ENCODE results near the gene SNHG17.
"Not testable (repeated sequence)": the region's sequence is repeated elsewhere in the genome, so short reads cannot be mapped to it uniquely, and the experiment has no call there.

Gene SNHG17

GRCh38 chr20:38420388-38421085 is 14.6 kb downstream of the SNHG17 start:
- DNase-seq (ENCODE audit: low read depth, low spot score) = no peak

- DNase-seq (ENCODE audit: low read depth, low spot score) = no peak
Observed at GRCh38 chr20:38418509-38419204, 16.5 kb downstream of the SNHG17 start.

- no peak for DNase-seq (ENCODE audit: low read depth, low spot score)
Observed at GRCh38 chr20:38414769-38415450, 20.2 kb downstream of the SNHG17 start.

DNA sequence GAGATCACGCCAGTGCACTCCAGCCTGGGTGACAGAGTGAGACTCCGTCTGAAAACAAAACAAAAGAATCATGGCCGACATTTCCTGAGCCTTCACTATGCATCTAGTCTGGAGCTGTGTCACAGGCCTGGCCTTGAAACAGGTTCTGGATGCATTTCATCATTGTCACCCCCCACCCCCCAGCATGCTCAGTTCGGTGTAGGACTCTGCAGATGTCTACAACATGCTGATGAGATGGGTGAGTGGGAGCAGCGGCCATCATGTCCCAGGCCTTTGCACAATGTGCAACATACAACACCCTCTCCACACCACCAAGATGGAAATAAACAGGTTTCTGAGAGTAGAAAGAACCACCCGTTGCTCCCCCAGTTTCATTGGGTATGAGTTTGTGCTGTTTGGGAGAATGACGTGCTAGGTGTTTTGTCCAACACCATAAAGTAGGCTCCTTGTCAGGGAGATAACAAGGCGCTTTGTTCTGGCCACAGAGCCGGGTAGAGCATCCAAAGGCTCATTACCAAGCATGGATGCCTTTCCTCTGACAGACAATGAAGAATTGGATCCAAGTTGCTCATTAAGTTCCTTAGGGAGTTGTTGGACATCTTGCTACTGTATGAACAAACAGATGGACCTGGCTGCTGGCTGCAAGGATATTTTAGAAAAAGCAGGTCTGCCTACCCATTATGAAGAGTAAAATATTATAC is 22.1 kb downstream of the SNHG17 start:
- no peak for DNase-seq (ENCODE audit: low read depth, low spot score)

- not testable (repeated sequence) for DNase-seq (ENCODE audit: low read depth, low spot score)
Observed at GRCh38 chr20:38407822-38408221, 27.3 kb downstream of the SNHG17 start.

GRCh38 chr20:38407321-38407720 is 27.8 kb downstream of the SNHG17 start:
- DNase-seq (ENCODE audit: low read depth, low spot score) = no peak

GRCh38 chr20:38406476-38406875 is 28.7 kb downstream of the SNHG17 start:
- DNase-seq (ENCODE audit: low read depth, low spot score) = no peak

DNA sequence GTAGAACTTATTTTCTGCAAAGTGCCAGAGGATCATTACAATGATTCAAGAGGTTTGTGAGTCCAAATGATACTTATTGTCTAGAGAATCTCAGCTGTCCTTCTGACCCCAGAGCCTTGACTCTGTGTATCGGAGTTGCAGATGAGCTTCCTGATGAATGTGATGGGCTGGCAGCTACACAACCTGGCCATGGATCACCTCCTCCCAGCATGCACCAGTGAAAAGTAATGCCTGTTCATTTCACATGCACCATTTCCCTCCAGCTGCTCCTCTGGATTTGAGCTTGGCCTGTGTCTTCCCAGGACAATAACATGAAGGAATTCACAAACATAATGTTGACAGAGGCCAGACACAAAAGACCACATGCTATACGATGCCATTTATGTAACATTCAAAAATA is 30.0 kb downstream of the SNHG17 start:
- DNase-seq (ENCODE audit: low read depth, low spot score) = no peak

DNA sequence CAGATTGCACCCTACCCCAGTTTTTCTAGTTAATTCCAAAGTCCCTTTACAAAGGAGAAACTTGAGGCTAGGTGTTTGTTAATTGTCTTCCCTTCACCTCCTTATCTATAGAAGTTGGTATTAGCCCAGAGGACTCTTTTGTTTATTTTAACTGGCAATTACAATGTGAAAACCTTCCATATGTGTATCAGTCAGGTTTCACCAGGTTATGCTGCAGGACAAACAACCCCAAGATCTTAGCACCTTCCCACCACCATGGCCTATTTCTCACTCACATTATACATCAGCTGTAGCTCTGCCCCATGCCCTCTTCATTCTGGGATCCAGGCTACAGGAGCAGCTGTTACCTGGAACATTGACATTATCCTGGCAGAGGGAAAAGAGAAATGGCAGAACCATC is 31.1 kb downstream of the SNHG17 start:
- no peak for DNase-seq (ENCODE audit: low read depth, low spot score)

DNA sequence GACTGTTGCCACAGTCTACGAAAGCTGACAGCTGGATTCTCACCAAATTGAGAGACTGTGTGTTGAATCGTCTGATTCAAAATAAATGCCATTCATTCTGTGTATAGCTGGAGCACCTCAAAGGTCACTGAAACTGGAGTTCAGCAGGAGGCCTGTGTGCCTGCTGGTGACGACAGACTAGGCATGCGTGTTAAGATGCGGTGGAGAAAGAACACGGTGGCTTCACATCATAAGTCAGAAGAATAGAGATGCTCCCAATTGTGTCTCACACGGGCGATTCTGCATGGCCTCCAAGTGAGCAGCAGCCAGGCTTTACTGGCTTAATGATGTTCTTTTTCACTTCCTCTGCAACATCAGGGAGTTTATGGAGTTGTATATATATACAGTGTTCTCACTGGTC is 32.3 kb downstream of the SNHG17 start:
- no peak for DNase-seq (ENCODE audit: low read depth, low spot score)

GRCh38 chr20:38402089-38402488 is 33.0 kb downstream of the SNHG17 start:
- DNase-seq (ENCODE audit: low read depth, low spot score) = no peak

DNA sequence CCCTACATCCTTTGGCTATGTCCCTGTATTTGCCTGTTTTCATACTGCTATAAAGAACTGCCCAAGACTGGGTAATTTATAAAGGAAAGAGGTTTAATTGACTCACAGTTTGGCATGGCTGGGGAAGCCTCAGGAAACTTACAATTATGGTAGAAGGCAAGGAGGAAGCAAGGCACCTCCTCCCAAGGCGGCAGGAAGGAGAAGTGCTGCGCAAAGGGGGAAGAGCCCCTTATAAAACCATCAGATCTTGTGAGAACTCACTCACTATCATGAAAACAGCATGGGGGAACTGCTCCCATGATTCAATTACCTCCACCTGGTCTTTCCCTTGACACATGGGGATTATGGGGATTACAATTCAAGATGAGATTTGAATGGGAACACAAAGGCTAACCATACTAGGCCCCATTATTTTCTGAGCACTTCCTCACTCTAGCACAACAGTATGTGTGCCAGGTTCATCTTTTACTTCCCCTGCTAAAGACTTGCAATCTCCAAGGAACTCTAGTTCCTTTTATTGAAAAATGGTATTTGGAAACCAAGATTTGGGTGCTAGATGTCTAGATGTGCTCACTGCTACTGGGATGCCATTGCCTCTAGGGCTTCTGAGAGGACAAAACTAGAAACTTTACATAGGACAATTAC is 39.3 kb downstream of the SNHG17 start:
- not testable (repeated sequence) for DNase-seq (ENCODE audit: low read depth, low spot score)

- DNase-seq (ENCODE audit: low read depth, low spot score) = no peak
Observed at GRCh38 chr20:38395165-38395564, 40.0 kb downstream of the SNHG17 start.

GRCh38 chr20:38393259-38393658 is 41.9 kb downstream of the SNHG17 start:
- DNase-seq (ENCODE audit: low read depth, low spot score) = no peak

- DNase-seq (ENCODE audit: low read depth, low spot score) = no peak
Observed at GRCh38 chr20:38392356-38392755, 42.8 kb downstream of the SNHG17 start.

DNA sequence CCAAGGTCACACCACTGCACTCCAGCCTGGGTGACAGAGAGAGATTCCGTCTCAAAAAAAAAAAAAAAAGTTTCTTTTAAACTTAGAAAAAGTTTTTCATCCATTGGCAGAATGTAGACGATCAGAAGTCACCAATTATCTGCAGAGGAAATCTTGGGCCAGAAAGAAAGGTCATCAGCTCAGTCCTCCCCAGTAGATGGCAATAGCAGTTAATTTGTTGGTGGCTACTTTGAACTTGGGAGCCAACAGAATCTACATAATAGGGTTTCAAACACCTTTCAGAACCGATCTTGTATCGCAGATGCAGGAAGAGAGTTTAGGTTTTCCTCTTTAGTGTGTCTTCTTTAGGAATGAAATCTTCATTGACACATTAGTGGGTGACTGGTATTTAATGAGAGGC is 47.2 kb downstream of the SNHG17 start:
- DNase-seq (ENCODE audit: low read depth, low spot score) = no peak

DNA sequence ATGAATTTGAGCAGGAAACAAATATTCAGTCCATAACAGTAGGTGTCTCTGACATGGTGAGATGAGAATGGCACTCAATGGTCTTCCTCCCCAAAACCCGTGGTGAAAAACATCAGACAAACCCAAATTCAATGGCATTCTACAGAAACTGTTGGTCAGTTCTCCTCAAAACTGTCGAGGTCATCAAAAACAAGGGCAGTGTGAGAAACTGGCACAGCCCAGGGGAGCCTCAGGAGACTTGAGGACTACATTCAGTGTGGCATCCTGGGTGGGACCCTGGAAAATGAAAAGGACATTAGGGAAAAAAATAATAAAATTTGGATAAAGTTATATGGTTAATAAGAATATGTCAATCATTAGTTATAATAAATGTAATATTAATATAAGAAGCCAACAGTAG is 48.3 kb downstream of the SNHG17 start:
- no peak for DNase-seq (ENCODE audit: low read depth, low spot score)

DNA sequence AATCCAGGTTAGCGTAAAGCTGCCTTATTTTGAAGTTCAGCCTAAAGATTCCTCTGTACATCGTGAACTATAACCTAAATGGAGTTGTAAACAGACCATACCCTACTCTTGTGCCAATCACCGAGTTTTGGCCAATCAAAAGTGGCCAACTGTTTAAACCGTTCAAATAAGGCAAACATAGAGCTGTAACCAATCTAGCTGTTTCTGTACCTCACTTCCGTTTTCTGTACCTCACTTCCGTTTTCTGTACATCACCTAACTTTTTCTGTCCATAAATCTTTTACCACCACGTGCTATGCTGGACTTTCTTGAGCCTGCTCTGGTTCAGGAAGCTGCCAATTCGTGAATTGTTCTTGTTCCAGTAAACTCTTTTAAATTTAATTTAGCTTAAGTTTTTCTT is 49.1 kb downstream of the SNHG17 start:
- no peak for DNase-seq (ENCODE audit: low read depth, low spot score)

GRCh38 chr20:38383147-38383546 is 52.0 kb downstream of the SNHG17 start:
- DNase-seq (ENCODE audit: low read depth, low spot score) = no peak

DNA sequence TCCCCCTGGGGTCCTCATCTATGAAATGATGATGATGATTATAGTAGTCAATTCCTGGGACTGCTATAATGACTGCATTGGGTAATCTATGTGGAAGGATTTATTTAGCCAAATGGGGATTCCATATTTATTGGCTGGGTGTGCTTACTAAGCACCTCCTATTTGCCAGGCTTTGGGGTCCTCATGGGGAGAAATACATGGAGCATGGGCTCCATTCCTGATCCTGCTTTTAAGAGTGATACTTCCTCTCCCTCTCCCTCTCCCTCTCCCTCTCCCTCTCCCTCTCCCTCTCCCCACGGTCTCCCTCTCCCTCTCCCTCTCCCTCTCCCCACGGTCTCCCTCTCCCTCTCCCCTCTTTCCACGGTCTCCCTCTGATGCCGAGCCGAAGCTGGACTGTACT is 57.3 kb downstream of the SNHG17 start:
- not testable (repeated sequence) for DNase-seq (ENCODE audit: low read depth, low spot score)

- no peak for DNase-seq (ENCODE audit: low read depth, low spot score)
Observed at GRCh38 chr20:38377039-38377685, 58.0 kb downstream of the SNHG17 start.
